ENCODE results near the gene SQSTM1. TPM values are rescaled to one million over a fixed set of nuclear protein-coding genes. Genes with fewer than 3 reads are reported as not detected.

The SQSTM1 gene
- total RNA-seq, 4 donors from 2014 or later = 105 to 236 (median 149) TPM

GRCh38 chr5:179821298-179822058 lies 773 bp downstream of the SQSTM1 start:
- Histone ChIP-seq H3K9me3 (no peaks in the 10 kb centered on the region), H3K4me1 (peaks cover 58 to 90% (median 64%) of the 10 kb centered on the region in 3 donors), H3K27ac (peak overlapping the region; percentile 98 to 100 (median 100)), H3K4me3 (peak overlapping the region; percentile 76 to 100 (median 94)), H3K27me3 (no peaks in the 10 kb centered on the region), H3K36me3 (peaks cover 28 to 43% (median 30%) of the 10 kb centered on the region in 3 donors)
- intact Hi-C loops (cut with DNase I) = no loop called here
- 0 to 5% methylated on average over 2 of the region's 54 CpGs for WGBS, 2 donors
- peak in 3 of 4 donors; percentile 74 to 89 (median 86) for TF ChIP-seq POLR2A (IDR thresholded peaks at IDR 0.05)
- peak in 1 of 6 experiments; percentile 18 for TF ChIP-seq CTCF (IDR thresholded peaks at IDR 0.05)
- DNase-seq = peak; percentile 71

GRCh38 chr5:179822059-179822432 lies 1.3 kb downstream of the SQSTM1 start:
- Histone ChIP-seq H3K4me1 (peaks cover 55 to 90% (median 67%) of the 10 kb centered on the region in 3 donors), H3K36me3 (peaks cover 28 to 48% (median 36%) of the 10 kb centered on the region in 3 donors), H3K9me3 (no peaks in the 10 kb centered on the region), H3K4me3 (peak overlapping the region; percentile 76 to 100 (median 94)), H3K27ac (peak overlapping the region; percentile 98 to 100 (median 100)), H3K27me3 (no peaks in the 10 kb centered on the region)
- TF ChIP-seq POLR2A (IDR thresholded peaks at IDR 0.05) = no peak
- TF ChIP-seq CTCF (IDR thresholded peaks at IDR 0.05) = no peak
- intact Hi-C loops (cut with DNase I) = no loop called here
- DNase-seq = no peak
- 44% methylated on average over 3 of the region's 3 CpGs for WGBS, 2 donors

- DNase-seq = no peak
- Histone ChIP-seq H3K4me1 (peaks cover 53 to 90% (median 67%) of the 10 kb centered on the region in 3 donors), H3K9me3 (no peaks in the 10 kb centered on the region), H3K36me3 (peaks cover 28 to 53% (median 37%) of the 10 kb centered on the region in 3 donors), H3K27ac (peak overlapping the region in 3 of 4 donors; percentile 98 to 100 (median 100)), H3K4me3 (peak overlapping the region; percentile 76 to 100 (median 94)), H3K27me3 (no peaks in the 10 kb centered on the region)
- intact Hi-C loops (cut with DNase I) = no loop called here
- no peak for TF ChIP-seq POLR2A (IDR thresholded peaks at IDR 0.05)
- no peak for TF ChIP-seq CTCF (IDR thresholded peaks at IDR 0.05)
- WGBS, 2 donors = 47 to 50% methylated on average over 3 of the region's 8 CpGs
Measured at GRCh38 chr5:179822444-179822990, 1.8 kb downstream of the SQSTM1 start.

GRCh38 chr5:179823937-179824744 lies 3.4 kb downstream of the SQSTM1 start:
- Histone ChIP-seq H3K9me3 (no peaks in the 10 kb centered on the region), H3K4me3 (peak overlapping the region in 2 of 4 donors; percentile 13 to 27), H3K27me3 (no peaks in the 10 kb centered on the region), H3K27ac (no peak overlapping the region), H3K4me1 (peaks cover 41 to 90% (median 57%) of the 10 kb centered on the region in 3 donors), H3K36me3 (peaks cover 32 to 69% (median 46%) of the 10 kb centered on the region in 3 donors)
- no peak for TF ChIP-seq CTCF (IDR thresholded peaks at IDR 0.05)
- intact Hi-C loops (cut with DNase I) = no loop called here
- DNase-seq = no peak
- 77 to 94% methylated on average over 10 to 12 of the region's 22 CpGs for WGBS, 2 donors

All from esophagus squamous epithelium (tissue), 5 donors.